GM23248 (cell line): ENCODE measurements around the gene ENOX1. TPM values are rescaled to one million over a fixed set of nuclear protein-coding genes. Genes with fewer than 3 reads are reported as not detected.

Experiments used
- DNase-seq: peaks from one replicate; pipeline ENCODE4 v3.0.0-alpha.2; 2015
- H2AFZ ChIP-seq: fragments of 200-600 bp; sonication (generic); 2 replicates; pipeline ENCODE4 v1.6.1; 2016; ENCODE audit warnings: antibody characterized with exemption
- H3F3A ChIP-seq: fragments of 200-600 bp; sonication (generic); 2 replicates; pipeline ENCODE4 v1.6.1; 2016; ENCODE audit warnings: mild to moderate bottlenecking, antibody characterized with exemption, mixed run types; ENCODE audit not compliant: insufficient read depth
- H3K27ac ChIP-seq: fragments of 200-600 bp; sonication (generic); 2 replicates; pipeline ENCODE4 v1.5.1; 2016; ENCODE audit warnings: mild to moderate bottlenecking
- H3K27me3 ChIP-seq: fragments of 200-600 bp; sonication (generic); replicated peaks from 2 replicates; pipeline ENCODE4 v1.6.1; 2016; ENCODE audit warnings: mild to moderate bottlenecking; ENCODE audit not compliant: insufficient read depth
- H3K36me3 ChIP-seq: fragments of 200-600 bp; sonication (generic); 2 replicates; pipeline ENCODE4 v1.6.1; 2016; ENCODE audit warnings: low read depth, mild to moderate bottlenecking
- H3K4me1 ChIP-seq: fragments of 200-600 bp; sonication (generic); 2 replicates; pipeline ENCODE4 v1.6.1; 2016; ENCODE audit warnings: mild to moderate bottlenecking; ENCODE audit not compliant: insufficient read depth
- H3K4me2 ChIP-seq: fragments of 200-600 bp; sonication (generic); one replicate; pipeline ENCODE4 v1.6.1; 2016; ENCODE audit warnings: mild to moderate bottlenecking; ENCODE audit not compliant: unreplicated experiment
- H3K4me3 ChIP-seq: fragments of 200-600 bp; sonication (generic); 2 replicates; pipeline ENCODE4 v1.5.1; 2016; ENCODE audit warnings: mild to moderate bottlenecking
- H3K79me2 ChIP-seq: fragments of 200-600 bp; sonication (generic); 2 replicates; pipeline ENCODE4 v1.6.1; 2016; ENCODE audit warnings: mild to moderate bottlenecking; ENCODE audit not compliant: insufficient read depth
- H3K9ac ChIP-seq: fragments of 200-600 bp; sonication (generic); 2 replicates; pipeline ENCODE4 v1.6.1; 2016; ENCODE audit warnings: mild to moderate bottlenecking
- H3K9me2 ChIP-seq: fragments of 200-600 bp; sonication (generic); 2 replicates; pipeline ENCODE4 v1.6.1; 2016; ENCODE audit warnings: mixed run types, mild to moderate bottlenecking, moderate library complexity; ENCODE audit not compliant: insufficient read depth
- H3K9me3 ChIP-seq: fragments of 200-600 bp; sonication (generic); one replicate; pipeline ENCODE4 v1.6.1; 2017; ENCODE audit warnings: low read depth
- H4K20me1 ChIP-seq: fragments of 200-600 bp; sonication (generic); 2 replicates; pipeline ENCODE4 v1.6.0; 2016; ENCODE audit not compliant: insufficient read depth
- EZH2 ChIP-seq: fragments of 200-600 bp; sonication (generic); IDR thresholded peaks from 2 replicates; pipeline ENCODE4 v1.6.1; 2018; ENCODE audit warnings: antibody characterized with exemption, mild to moderate bottlenecking; ENCODE audit not compliant: insufficient read depth, poor library complexity, severe bottlenecking
- EZH2phosphoT487 ChIP-seq: fragments of 200-600 bp; sonication (generic); IDR thresholded peaks from 2 replicates; pipeline ENCODE4 v1.6.1; 2018; ENCODE audit warnings: antibody characterized with exemption, moderate library complexity, mild to moderate bottlenecking, low read depth; ENCODE audit not compliant: insufficient read depth
- WGBS, 2 experiments: methylation state at CpG; one replicate each; pipeline ENCODE4 v1.1.6; 2015 to 2017; ENCODE audit warnings: low lambda C conversion rate in 2 of 2, low coverage in 1 of 2; ENCODE audit errors: missing lambda C conversion rate in 2 of 2; 5-methylcytosine and 5-hydroxymethylcytosine counted together
- in situ Hi-C: fragments of 300-500 bp; cut with MboI; formaldehyde crosslinking; loops from 2 replicates; pipeline ENCODE4 v1.15.0; 2020
- polyA plus RNA-seq: library from polyadenylated mRNA; unstranded; fragments of >200 nt; fragmentation: Nextera tagmentation; extraction: Ambion mirVana; gene quantifications from 2 replicates; pipeline ENCODE4 v1.2.1, GENCODE V29; 2016
- total RNA-seq: library from RNA; depleted of rRNA; stranded (reverse); fragments of >200 nt; shearing (Covaris generic); gene quantifications from 2 replicates; pipeline ENCODE4 v1.2.3, GENCODE V29; 2014

The ENOX1 gene
- total and polyA plus RNA-seq, 2 experiments from 2014 or later = 1.8 to 3.2 TPM

DNA sequence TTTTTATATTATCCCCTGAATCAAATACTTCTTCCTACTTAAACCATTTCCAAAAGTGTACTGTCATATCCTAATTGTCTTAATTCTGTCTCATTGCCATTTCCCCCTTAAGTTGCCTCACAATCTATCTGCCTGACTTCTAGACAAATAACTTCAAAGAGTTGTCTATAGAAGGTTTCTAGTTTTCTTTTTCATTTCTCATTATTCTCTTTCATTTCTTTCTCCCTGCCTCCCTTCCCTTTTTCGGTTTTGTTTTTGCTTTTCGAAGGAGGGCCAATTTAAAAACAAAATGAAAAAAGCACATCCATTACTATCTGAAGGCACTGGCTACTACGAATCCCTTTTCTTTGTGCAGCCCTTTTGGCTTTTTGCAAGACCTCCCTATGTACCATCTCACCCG, 396.2 kb downstream of the ENOX1 start:
- H2AFZ ChIP-seq = no peak overlapping the region
- DNase-seq = no peak
- no peak overlapping the region for H3K9ac ChIP-seq
- in situ Hi-C loops = no loop called here
- no peaks in the 10 kb centered on the region for H3K9me3 ChIP-seq
- H4K20me1 ChIP-seq = no peaks in the 10 kb centered on the region
- no peaks in the 10 kb centered on the region for H3K79me2 ChIP-seq
- WGBS, 2 experiments = 74 to 75% methylated on average over 4 of the region's 4 CpGs
- H3K4me2 ChIP-seq = no peak overlapping the region
- no peaks in the 10 kb centered on the region for H3K36me3 ChIP-seq
- no peak overlapping the region for H3K4me3 ChIP-seq
- H3K27me3 ChIP-seq = no peaks in the 10 kb centered on the region
- H3K9me2 ChIP-seq = no peaks in the 10 kb centered on the region
- H3K4me1 ChIP-seq = peaks cover 13% of the 10 kb centered on the region
- H3K27ac ChIP-seq = no peak overlapping the region
- H3F3A ChIP-seq = 0 out of 2 replicates have a peak, but pooled peaks cover 4% of the 10 kb centered on the region
- no peak for TF ChIP-seq EZH2
- no peak for TF ChIP-seq EZH2phosphoT487

DNA sequence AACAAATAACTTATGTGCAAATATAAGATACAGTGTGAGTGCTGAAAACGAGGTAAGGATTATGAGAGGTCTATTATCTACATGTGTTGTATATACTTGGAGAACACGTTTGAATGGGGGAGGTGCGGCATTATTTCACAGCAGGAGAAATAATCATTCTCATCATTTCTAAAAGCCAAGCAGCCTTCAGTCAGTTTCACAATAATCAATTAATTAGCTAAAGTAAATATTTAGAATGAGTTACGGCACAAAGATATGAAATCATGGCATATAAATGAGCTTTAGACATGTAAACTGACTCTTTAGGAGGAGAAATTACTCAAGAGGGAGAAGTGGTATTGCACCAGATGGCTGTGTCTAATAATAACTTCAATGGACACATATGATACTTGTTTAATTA, 396.8 kb downstream of the ENOX1 start:
- Histone ChIP-seq H3K4me3 (no peak overlapping the region), H3K27me3 (no peaks in the 10 kb centered on the region), H3K4me1 (peaks cover 13% of the 10 kb centered on the region), H3F3A (0 out of 2 replicates have a peak, but pooled peaks cover 4% of the 10 kb centered on the region), H3K9me2 (no peaks in the 10 kb centered on the region), H3K27ac (peak overlapping the region; percentile 14; the same call in 1 of the 2 replicates), H3K9ac (no peak overlapping the region), H2AFZ (peak overlapping the region; percentile 14), H4K20me1 (no peaks in the 10 kb centered on the region), H3K9me3 (no peaks in the 10 kb centered on the region), H3K79me2 (no peaks in the 10 kb centered on the region), H3K4me2 (peak overlapping the region; percentile 23), H3K36me3 (no peaks in the 10 kb centered on the region)
- peak; percentile 27 for DNase-seq
- in situ Hi-C loops = no loop called here
- WGBS, 2 experiments = 41 to 48% methylated on average over 4 of the region's 4 CpGs
- no peak for TF ChIP-seq EZH2phosphoT487
- no peak for TF ChIP-seq EZH2

DNA sequence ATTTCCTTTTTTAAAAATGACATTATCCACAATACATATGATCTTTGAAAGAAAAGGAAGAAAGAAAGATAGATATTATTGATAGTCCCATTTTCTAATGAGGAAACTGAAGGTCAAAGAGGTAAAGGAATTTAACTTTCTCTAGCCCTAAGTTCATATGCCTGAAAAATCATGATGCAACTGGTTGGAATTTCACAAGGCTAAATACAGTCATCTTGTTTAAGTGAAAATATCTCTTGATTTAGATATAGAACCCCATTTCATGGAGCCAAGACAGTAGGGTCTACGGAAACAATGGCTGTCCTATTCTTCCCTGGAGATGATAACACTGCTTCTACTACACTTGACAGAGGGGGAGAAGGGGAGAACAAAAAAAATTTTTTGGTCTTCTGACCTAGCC, 397.2 kb downstream of the ENOX1 start:
- no peaks in the 10 kb centered on the region for H3K79me2 ChIP-seq
- peak overlapping the region; percentile 23 for H3K4me2 ChIP-seq
- H3K27ac ChIP-seq = peak overlapping the region; percentile 14; the same call in 1 of the 2 replicates
- H3K9ac ChIP-seq = no peak overlapping the region
- H3K36me3 ChIP-seq = no peaks in the 10 kb centered on the region
- no peaks in the 10 kb centered on the region for H3K9me2 ChIP-seq
- 85 to 93% methylated on average over 1 of the region's 1 CpG for WGBS, 2 experiments
- peaks cover 13% of the 10 kb centered on the region for H3K4me1 ChIP-seq
- no peak overlapping the region for H3K4me3 ChIP-seq
- TF ChIP-seq EZH2 = no peak
- TF ChIP-seq EZH2phosphoT487 = no peak
- no peaks in the 10 kb centered on the region for H3K27me3 ChIP-seq
- H3K9me3 ChIP-seq = no peaks in the 10 kb centered on the region
- 0 out of 2 replicates have a peak, but pooled peaks cover 4% of the 10 kb centered on the region for H3F3A ChIP-seq
- H2AFZ ChIP-seq = peak overlapping the region; percentile 14
- H4K20me1 ChIP-seq = no peaks in the 10 kb centered on the region
- peak; percentile 40 for DNase-seq
- in situ Hi-C loops = no loop called here

DNA sequence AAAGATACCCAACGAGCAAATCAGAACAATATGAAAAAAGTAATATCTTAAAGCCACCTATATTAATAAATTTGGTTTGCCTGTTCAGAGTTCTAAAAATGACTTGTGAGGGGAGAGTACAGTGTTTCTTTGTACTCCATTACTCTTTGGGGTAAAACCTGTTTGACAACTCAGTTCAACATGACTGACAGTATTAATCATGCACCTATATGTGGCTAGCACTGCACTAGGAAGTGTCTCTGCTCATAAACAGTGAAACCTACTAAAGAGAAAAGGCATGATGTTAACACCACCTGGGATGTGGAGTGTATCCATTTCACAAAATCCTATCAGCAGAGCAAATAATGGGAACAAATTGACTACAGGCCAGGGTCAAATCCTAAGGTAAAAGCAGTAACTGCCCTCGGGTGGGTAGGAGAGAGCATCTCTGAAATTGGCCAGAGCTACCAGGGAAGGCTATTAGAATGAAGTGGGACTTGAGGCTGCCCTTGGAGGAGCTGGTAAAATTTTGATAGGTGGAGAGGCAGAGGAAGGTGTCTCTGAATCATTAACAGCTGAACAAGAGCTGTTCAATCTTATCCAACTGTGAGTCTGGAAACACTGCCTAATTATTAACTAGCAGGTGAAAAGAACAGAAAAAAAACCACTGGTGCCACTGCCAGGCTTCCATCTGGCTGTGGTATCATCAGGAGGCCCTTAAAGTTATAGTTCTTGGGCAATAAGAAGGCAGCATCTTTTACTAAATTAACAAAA, 398.3 kb downstream of the ENOX1 start:
- H3F3A ChIP-seq = 0 out of 2 replicates have a peak, but pooled peaks cover 4% of the 10 kb centered on the region
- H2AFZ ChIP-seq = no peak overlapping the region
- H3K9me3 ChIP-seq = no peaks in the 10 kb centered on the region
- in situ Hi-C loops = no loop called here
- no peak for DNase-seq
- no peak overlapping the region for H3K4me2 ChIP-seq
- H3K4me3 ChIP-seq = no peak overlapping the region
- H3K27ac ChIP-seq = no peak overlapping the region
- TF ChIP-seq EZH2phosphoT487 = no peak
- H3K9me2 ChIP-seq = no peaks in the 10 kb centered on the region
- peaks cover 13% of the 10 kb centered on the region for H3K4me1 ChIP-seq
- 21 to 25% methylated on average over 2 of the region's 2 CpGs for WGBS, 2 experiments
- H4K20me1 ChIP-seq = no peaks in the 10 kb centered on the region
- no peaks in the 10 kb centered on the region for H3K79me2 ChIP-seq
- H3K9ac ChIP-seq = no peak overlapping the region
- no peaks in the 10 kb centered on the region for H3K36me3 ChIP-seq
- H3K27me3 ChIP-seq = no peaks in the 10 kb centered on the region
